H4 (cell line): Measurements from ENCODE around the gene METTL26. TPM values are rescaled to one million over a fixed set of nuclear protein-coding genes. Genes with fewer than 3 reads are reported as not detected.

ENCODE experiments used
- DNase-seq: peaks from one replicate; pipeline ENCODE4 v3.0.0-alpha.2; 2015; ENCODE audit warnings: low spot score
- total RNA-seq: library from RNA; depleted of rRNA; stranded (reverse); fragments of >200 nt; shearing (Covaris generic); gene quantifications from 2 replicates; pipeline ENCODE4 v1.2.3, GENCODE V29; 2014

The METTL26 gene
- total RNA-seq, 1 experiment from 2014 or later = 85.7 TPM

DNA sequence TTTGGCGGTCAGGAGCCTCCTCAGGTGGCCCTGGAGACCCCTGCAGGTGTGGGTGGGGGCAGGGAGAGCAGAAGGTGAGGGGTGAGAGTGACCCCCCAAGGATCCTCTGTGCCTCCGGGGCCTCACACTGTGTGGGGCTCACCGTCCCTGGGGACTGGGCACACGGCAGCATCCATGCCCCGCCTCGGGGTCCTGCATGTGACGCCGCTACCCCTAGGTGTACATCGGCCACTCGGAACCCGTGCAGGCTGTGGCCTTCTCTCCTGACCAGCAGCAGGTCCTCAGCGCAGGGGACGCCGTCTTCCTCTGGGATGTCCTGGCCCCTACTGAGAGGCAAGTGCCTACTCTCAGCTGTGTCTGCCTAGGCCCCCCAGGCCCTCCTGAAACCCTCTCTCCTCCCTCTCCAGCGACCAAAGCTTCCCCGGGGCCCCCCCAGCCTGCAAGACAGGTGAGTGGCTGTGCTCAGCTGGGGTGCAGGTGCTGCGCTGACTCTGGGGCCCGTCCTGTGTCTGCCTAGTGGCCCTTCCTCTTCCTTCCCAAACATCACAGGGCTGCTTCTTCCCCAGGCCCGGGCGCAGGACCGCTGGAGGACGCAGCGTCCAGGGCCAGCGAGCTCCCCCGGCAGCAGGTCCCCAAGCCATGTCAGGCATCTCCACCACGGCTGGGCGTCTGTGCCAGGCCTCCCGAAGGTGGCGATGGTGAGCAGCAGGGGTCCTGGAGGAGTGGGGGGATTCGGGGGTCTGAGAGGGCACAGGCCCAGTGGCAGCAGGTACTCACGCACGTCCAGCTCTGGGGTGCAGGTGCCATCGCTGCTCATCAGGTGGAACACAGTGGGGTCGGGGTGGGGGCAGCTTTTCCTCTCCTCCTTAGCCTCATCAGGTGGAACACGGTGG lies 22.8 kb upstream of the METTL26 start:
- DNase-seq = no peak

DNA sequence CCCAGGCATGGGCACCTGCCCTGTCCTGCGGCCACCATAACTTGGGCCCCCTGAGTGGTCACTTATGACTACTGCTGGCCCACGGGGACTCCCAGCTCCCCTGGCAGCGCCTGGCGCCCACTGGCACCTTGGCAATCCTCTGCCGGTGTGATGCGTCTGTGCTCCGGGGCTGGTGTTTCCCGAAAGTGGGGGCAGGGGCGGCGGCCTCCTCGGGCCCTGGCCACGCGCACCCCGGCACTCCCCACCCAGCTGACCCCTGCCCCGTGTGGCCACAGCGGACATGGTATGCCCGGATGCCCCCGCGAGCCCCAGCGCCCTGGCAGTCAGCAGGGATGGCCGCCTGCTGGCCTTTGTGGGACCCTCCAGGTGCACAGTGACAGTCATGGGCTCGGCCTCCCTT lies 21.4 kb upstream of the METTL26 start:
- no peak for DNase-seq

GRCh38 chr16:654034-654433 lies 17.9 kb upstream of the METTL26 start:
- no peak for DNase-seq

DNA sequence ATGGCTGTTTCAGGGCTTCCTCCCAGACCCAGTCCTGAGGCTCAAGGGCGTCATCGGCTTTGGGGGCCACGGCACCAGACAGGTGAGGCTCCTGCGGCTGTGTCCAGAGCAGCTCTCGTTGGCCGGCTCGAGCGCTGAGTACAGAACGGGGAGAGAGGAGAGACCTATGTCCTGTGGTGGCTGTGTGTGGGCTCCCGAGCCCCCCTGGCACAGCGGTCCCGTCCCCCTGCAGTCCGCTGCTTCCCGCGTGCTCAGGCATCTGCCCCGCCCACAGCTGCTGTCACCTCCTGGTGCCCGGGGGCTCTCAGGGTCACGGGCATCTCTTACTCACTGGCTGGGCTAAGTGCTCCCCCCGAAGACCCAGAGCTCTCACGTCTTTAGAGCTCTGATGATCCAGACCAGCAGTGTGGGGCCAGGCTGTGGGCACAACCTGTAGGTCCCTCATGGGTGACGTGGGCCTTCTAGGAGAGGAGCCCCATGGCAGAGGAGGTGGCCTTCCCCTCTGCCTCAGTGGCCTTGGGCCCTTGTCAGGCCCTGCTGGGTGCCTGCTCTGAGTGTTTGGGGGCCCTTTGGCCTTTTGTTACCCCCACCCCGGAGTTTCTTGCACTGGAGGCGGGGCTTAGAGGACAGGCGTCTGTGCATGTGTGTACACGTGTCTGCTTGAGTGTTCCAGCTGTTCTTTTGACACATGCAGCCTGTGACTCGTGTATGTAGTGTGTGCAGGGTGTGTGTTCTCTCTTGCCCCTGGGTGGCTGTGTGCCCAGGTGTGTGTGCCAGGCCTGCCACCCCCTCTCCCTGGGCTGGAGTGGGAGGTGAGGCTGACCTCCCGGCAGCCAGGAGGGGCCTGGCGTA lies 16.6 kb upstream of the METTL26 start:
- no peak for DNase-seq

- no peak for DNase-seq
These were observed 15.7 kb upstream of the METTL26 start for GRCh38 chr16:651844-652243.

DNA sequence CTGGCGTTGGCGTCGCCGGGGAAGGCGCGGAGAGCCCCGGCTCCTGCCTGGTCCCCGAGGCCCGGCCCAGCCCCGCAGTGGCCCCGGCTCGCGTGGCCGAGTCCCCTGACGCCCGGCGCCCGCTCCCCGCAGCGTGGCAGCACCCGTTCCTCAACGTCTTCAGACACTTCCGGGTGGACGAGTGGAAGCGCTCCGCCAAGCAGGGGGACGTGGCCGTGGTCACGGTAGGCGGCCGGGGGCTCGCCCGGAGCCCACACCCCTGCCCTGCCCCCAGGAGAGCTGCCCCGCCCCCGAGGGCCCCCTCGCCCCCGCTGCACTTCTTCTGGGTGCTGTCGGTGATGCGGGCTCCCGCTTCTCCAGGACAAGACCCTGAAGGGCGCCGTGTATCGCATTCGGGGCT lies 13.5 kb upstream of the METTL26 start:
- DNase-seq = no peak

DNA sequence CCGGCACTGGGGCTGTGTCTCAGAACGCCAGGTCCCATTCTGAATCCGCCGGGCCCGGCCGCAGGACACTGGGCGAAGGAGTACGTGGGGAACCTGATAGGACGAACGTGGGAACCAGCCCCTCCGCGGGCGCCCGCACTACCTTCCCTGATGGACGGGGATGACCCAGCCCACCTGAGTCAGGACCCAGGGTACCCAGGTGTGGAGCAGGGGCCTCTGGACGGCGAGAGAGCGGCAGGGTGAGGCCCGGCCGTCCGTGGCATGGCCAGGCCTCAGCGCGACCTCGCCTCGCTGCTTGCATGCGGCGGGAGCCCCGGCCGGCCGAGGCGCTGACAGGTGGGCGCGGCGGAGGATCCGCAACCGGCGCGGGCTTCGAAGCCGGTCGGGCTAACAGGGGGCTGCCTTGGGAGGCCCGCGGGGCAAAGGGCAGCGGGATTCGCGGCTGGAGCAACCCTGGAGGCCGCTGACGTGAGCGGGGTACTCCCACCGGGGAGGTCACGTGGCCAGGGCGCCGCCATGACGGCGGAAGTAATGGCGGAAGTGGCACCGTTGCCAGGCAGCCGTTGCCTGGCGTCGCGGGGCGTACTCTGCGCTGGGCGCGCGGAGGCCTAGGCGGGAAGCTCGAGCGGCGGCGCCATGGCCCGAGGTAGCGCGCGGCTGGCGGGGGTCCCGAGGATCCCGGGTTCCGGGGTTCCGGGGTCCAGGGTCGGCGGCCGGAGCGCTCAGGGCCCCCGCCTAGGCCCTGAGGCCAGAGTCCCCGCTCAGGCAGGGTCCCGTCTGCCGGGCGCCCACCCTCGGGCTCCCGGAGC lies 12.9 kb upstream of the METTL26 start, which contains the start of gene WDR90:
Gene WDR90, plus strand, starts transcription at position 585 of the 809 bp plus-strand sequence. Its CDS starts 52 bp downstream, at position 637.
- peak; percentile 82 for DNase-seq

DNA sequence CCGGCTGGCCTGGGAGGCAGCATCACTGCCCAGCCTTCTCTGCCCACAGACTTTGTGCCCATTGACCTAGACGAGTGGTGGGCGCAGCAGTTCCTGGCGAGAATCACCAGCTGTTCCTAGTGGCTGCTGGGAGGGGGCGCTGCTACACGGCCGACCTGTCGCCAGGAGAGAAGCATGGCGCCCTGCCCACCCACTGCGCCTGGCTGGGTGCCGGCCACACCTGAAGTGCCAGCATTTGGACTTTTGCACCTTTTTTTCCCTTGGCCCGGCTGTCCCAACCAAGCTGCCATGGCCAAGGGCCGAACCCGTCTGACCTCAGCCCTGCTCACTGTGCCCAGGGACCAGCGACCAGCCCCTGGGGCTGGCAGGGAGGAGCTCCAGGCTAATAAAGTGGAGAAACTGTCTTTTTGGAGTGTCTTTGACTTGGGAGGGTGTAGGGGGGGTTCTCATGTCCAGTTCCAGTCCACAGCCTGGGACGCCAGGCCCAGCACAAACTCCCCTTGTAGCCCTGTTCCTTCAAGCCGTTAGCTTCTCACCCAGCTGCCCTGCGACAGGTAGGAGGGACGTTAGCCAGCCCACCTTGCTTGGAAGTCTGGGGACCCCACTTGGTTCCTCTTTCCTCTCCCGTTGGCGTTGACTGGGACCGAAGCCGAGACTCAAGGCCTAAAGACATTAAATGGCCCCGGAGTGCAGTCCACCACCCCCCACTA lies 12.1 kb upstream of the METTL26 start:
- DNase-seq = peak; percentile 21

- DNase-seq = no peak
These were observed 11.2 kb upstream of the METTL26 start for GRCh38 chr16:647173-647902.

DNA sequence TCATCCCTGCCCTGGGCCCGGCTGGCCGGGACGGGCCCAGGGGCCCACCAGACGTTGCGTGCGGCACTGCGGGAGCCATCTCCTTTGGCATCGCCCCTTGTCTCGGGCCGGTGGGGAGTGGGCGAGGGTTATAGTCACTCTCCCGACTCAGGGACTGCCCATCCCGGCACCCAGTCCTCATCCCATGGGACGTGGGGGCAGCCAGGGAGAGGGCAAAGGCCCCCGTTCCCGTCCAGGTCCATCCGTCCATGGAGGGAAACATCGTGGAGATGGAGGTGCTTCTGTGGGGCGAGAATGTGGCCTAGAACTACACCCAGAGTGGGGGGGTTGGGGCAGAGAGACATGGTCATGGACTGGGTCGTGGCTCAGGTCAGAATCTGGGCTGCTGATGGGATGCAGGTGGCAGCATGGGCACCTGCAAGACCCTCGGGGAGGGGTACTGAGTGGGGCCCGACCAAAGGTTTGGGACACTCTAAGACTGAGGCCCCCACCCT lies 10.6 kb upstream of the METTL26 start:
- DNase-seq = no peak

DNA sequence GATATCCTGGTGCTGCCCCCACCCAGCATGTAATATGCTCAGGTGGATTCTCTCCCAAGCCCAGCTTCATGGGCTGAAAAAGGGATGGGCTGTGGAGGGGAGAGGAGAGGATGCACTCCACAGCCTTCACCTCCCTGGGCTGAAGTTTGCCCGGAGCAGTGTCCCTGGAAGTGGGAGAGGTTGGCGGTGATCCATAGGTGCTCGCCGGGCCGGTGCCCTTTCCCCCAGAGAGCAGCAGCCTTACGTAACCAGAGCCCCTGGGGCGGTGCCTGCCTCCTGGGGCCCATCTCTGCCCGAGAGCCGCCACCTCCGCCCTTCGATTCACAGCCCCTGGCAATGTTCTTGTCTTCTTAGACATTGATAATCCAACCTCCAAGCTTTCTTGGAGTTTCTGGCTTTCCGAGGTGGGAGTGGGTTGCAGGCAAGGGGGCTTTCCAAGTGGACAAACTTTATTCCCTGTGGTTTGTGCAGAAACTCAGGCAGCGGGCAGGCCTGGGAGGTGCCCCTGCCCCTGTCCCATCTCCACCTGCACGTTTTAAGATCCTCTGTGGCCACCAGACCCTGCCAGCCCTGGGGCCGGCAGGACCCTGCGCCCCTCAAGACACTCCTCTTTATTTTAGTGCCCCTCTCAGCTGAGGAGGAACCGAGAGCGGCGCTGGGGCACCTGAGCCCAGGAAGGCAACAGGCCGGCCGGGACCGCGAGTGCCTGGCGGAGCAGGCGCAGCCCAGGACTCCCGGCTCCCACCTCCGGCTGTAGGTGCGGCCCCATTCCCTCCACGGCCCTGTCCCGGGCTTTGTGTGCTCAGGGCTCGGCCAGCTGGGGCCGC lies 10.0 kb upstream of the METTL26 start:
- DNase-seq = no peak

GRCh38 chr16:644556-644955 lies 8.5 kb upstream of the METTL26 start:
- no peak for DNase-seq

DNA sequence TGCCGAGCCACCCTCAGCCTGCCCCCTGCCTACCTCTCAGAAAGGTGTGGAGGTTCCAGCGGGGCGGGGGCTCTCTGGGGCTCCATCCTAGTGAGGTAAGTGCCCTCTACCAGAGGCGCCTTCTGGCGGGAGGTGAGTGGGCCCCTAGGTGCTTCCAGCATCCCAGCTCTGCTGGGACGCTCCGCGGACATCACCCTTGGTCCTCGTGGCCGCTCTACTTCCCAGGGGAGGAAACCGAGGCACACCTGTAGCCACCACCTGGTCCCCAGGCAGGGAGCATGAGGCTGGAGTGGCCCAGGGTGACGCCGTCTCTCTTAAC lies 6.9 kb upstream of the METTL26 start:
- DNase-seq = no peak

DNA sequence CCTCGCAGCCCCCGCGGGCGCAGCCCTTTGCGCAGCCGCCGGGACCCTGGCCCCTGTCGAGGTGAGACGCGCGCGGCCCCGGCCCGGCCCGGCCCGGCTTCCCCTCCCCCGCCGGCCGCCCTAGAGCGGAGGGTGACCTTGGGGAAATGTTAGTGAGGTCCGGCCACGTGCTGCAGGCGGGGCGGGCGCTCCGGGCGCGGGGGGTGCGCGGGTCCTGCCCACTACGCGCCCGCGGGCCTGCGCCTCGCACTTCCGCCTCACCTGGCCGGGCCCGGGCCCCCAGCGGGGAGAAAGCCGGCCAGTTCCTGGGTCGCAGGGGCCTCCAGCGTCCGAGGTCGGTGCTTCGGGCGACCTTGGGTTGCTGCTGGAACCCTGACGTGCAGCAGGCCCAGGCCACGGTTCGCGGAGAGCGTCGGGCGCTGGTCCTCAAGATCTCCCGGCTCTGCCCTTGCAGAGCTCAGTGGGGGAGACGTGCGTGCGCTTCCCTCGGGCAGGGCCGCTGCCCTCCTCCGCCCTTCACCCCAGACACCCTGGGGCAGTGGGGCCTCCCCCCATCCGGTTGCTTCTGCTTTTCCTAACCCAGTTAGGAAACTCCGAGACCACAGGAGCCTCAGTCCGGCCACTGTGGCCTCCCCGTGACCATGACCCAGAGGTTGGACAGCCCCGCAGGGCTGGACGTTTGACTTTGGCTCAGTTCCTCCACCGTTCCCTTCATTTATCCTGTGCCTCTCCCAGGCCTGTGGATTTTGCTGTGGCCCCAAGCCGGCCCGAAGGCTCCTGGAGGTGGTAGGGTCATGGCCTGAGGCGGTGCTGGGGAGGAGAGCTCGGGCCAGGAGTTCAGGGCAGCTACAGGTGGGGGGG lies 6.3 kb upstream of the METTL26 start:
- no peak for DNase-seq

- no peak for DNase-seq
These were observed 5.5 kb upstream of the METTL26 start, which contains the start of gene MCRIP2 for GRCh38 chr16:641326-642188. Gene MCRIP2, plus strand, starts transcription at chr16:641828. Its CDS starts 164 bp downstream, at chr16:641992.

DNA sequence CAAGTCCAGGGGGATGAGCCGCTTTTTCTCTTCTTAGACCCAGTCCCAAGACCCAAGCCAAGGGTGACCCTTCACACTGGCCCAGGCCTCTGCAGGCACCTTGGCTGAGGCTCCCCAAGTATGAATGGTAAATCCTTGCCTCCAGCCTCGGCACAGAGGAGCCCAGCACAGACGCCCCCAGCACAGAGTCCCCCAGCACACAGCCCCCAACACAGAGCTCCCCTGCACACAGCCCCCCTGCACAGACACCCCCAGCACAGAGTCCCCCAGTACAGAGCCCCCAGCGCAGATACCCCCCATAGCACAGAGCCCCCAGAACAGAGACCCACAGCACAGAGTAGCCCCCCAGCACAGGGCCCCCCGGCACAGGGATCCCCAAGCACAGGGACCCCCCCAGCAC lies 4.5 kb upstream of the METTL26 start:
- DNase-seq = no peak

DNA sequence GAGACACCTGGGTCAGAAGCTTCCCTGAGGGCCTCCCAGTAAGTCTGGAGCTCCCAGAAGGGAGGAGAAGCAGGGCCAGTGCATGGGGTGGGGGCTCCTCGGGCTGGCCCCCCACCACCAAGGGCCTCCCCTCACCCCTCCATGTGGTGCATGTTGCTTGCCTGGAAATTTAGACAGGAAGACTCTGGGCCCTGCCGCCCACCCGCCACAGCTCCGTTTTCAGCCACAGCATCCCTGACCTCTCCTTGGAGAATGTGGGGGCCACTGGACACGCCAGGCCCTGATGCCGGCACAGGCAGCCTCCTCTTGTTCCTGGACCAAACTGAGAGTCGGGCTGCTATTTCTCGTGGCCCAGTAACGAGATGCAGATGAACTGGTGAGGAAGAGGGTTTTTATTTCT lies 2.7 kb upstream of the METTL26 start:
- DNase-seq = no peak
